Activated CD8-positive, alpha-beta T cell treated with anti-CD3 and anti-CD28 coated beads for 36 hours (primary cell): ENCODE data around the gene BHLHE41. TPM values are rescaled to one million over a fixed set of nuclear protein-coding genes. Genes with fewer than 3 reads are reported as not detected.

Source experiments
- ATAC-seq: fragments of 200-7000 bp; cut with Tn5 transposase; one replicate; pipeline ENCODE4 v1.10.0; 2021; ENCODE audit warnings: mild to moderate bottlenecking, moderate library complexity
- CTCF ChIA-PET: fragments of 350-600 bp; sonication (Branson Sonifier 250); formaldehyde crosslinking; loops from one replicate; lab custom pipeline; 2021; ENCODE audit warnings: antibody characterized with exemption; lab: Charles Lee
- POLR2A ChIA-PET: fragments of 350-600 bp; sonication (Branson Sonifier 250); formaldehyde crosslinking; loops from one replicate; lab custom pipeline; 2021; ENCODE audit warnings: antibody characterized with exemption; lab: Charles Lee
- DNase-seq: peaks from one replicate; pipeline ENCODE4 v3.0.0-alpha.2; 2020
- H3K27ac Mint-ChIP-seq: one replicate; pipeline ENCODE4 v1.8.0; 2021; ENCODE audit warnings: mild to moderate bottlenecking, mixed read lengths
- H3K27me3 Mint-ChIP-seq: one replicate; pipeline ENCODE4 v1.8.0; 2021; ENCODE audit warnings: mixed read lengths
- H3K36me3 Mint-ChIP-seq: one replicate; pipeline ENCODE4 v1.8.0; 2021; ENCODE audit warnings: low read depth, mixed read lengths
- H3K4me1 Mint-ChIP-seq: one replicate; pipeline ENCODE4 v1.8.0; 2021; ENCODE audit warnings: low read depth, mixed read lengths
- H3K4me3 Mint-ChIP-seq: one replicate; pipeline ENCODE4 v1.8.0; 2021; ENCODE audit warnings: mild to moderate bottlenecking, moderate library complexity, mixed read lengths
- H3K9me3 Mint-ChIP-seq: one replicate; pipeline ENCODE4 v1.8.0; 2021; ENCODE audit warnings: mixed read lengths
- intact Hi-C: fragments of 100-400 bp; cut with micrococcal nuclease; formaldehyde crosslinking; loops from one replicate; pipeline ENCODE4 v1.10.0; 2022
- total RNA-seq, 2 experiments: library from RNA; stranded (reverse); gene quantifications; one replicate each; pipeline ENCODE4 v1.2.3, GENCODE V29; 2021
- TF ChIP-seq, protein P1 (sequence below): fragments of 200-600 bp; IDR thresholded peaks from one replicate; pipeline ENCODE4 v1.8.0; 2022; ENCODE audit warnings: antibody characterized with exemption, mild to moderate bottlenecking

BHLHE41 gene
- total RNA-seq, 2 experiments from 2014 or later, result not detected

GRCh38 chr12:26135010-26135420, 10.2 kb upstream of the BHLHE41 start:
- DNase-seq (no peak), ATAC-seq (no peak)
- intact Hi-C loops, result no loop called here
- no peak overlapping the region for H3K4me3 Mint-ChIP-seq
- no peaks in the 10 kb centered on the region for H3K4me1 Mint-ChIP-seq
- no peaks in the 10 kb centered on the region for H3K36me3 Mint-ChIP-seq
- no peaks in the 10 kb centered on the region for H3K9me3 Mint-ChIP-seq
- H3K27me3 Mint-ChIP-seq, result peaks cover 28% of the 10 kb centered on the region
- no peak overlapping the region for H3K27ac Mint-ChIP-seq
- ChIA-PET CTCF (interaction anchor here (1.6 kb wide), 1 partner anchor 10 kb away, joined by 4 read pairs; no protein-coding TSS in a partner anchor), POLR2A (interaction anchor here (0.6 kb wide), 1 partner anchor 150 kb away, joined by 4 read pairs; no protein-coding TSS in a partner anchor)
- TF ChIP-seq, protein P1, sequence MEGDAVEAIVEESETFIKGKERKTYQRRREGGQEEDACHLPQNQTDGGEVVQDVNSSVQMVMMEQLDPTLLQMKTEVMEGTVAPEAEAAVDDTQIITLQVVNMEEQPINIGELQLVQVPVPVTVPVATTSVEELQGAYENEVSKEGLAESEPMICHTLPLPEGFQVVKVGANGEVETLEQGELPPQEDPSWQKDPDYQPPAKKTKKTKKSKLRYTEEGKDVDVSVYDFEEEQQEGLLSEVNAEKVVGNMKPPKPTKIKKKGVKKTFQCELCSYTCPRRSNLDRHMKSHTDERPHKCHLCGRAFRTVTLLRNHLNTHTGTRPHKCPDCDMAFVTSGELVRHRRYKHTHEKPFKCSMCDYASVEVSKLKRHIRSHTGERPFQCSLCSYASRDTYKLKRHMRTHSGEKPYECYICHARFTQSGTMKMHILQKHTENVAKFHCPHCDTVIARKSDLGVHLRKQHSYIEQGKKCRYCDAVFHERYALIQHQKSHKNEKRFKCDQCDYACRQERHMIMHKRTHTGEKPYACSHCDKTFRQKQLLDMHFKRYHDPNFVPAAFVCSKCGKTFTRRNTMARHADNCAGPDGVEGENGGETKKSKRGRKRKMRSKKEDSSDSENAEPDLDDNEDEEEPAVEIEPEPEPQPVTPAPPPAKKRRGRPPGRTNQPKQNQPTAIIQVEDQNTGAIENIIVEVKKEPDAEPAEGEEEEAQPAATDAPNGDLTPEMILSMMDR, result no peak

- intact Hi-C loops, result no loop called here
- no peaks in the 10 kb centered on the region for H3K4me1 Mint-ChIP-seq
- POLR2A ChIA-PET, result interaction anchor here (0.6 kb wide), 1 partner anchor 150 kb away, joined by 4 read pairs; no protein-coding TSS in a partner anchor
These were observed 9.7 kb upstream of the BHLHE41 start for GRCh38 chr12:26134540-26134939.

GRCh38 chr12:26133521-26133920, 8.7 kb upstream of the BHLHE41 start:
- ChIA-PET POLR2A (no interaction called here), CTCF (interaction anchor here (1.4 kb wide), 2 partner anchors 9 to 37 kb away, joined by 3 to 4 read pairs; partner anchors contain the start of gene BHLHE41)
- Mint-ChIP-seq H3K36me3 (no peaks in the 10 kb centered on the region), H3K4me1 (no peaks in the 10 kb centered on the region), H3K27me3 (peaks cover 36% of the 10 kb centered on the region), H3K4me3 (no peak overlapping the region), H3K27ac (no peak overlapping the region), H3K9me3 (no peaks in the 10 kb centered on the region)
- no peak for ATAC-seq
- DNase-seq, result no peak
- intact Hi-C loops, result no loop called here
- TF ChIP-seq, protein P1, result no peak

More at GRCh38 chr12:26134540-26134939, 9.7 kb upstream of the BHLHE41 start:
- CTCF ChIA-PET, result no interaction called here
- DNase-seq (no peak), ATAC-seq (no peak)
- Mint-ChIP-seq H3K4me3 (no peak overlapping the region), H3K27me3 (peaks cover 31% of the 10 kb centered on the region), H3K27ac (no peak overlapping the region), H3K9me3 (no peaks in the 10 kb centered on the region), H3K36me3 (no peaks in the 10 kb centered on the region)
- TF ChIP-seq, protein P1, result no peak

- Mint-ChIP-seq H3K27me3 (peaks cover 41% of the 10 kb centered on the region), H3K9me3 (no peaks in the 10 kb centered on the region), H3K36me3 (no peaks in the 10 kb centered on the region), H3K27ac (no peak overlapping the region), H3K4me1 (no peaks in the 10 kb centered on the region), H3K4me3 (no peak overlapping the region)
- intact Hi-C loops, result no loop called here
- CTCF ChIA-PET, result interaction anchor here (1.0 to 1.4 kb wide), 3 partner anchors 8 to 62 kb away, joined by 3 to 4 read pairs (median 3); partner anchors contain the start of gene BHLHE41
- ATAC-seq (no peak), DNase-seq (no peak)
- POLR2A ChIA-PET, result no interaction called here
- TF ChIP-seq, protein P1, result no peak
These were observed 8.0 kb upstream of the BHLHE41 start for GRCh38 chr12:26132866-26133265.

DNA sequence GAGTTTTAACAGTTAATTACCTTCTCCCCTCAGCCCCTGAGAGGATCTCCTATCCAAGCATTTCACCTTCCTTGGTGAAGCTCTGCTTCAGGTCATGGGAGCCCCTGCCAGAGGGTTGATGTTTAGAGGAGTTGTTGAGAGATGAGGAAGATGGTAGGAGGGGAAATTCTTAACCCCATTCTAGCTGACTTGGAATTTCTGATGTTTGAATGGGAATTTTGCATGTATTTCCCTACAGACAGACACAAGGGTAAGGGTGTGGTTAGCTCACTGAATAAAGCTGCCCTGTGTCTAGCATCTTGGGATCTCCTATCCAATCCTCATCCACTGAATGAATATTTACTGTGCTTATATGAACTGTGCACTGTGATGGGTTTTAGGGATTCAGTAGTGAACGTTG, 7.1 kb upstream of the BHLHE41 start:
- no peak overlapping the region for H3K4me3 Mint-ChIP-seq
- intact Hi-C loops, result no loop called here
- no peak for ATAC-seq
- no peak overlapping the region for H3K27ac Mint-ChIP-seq
- H3K9me3 Mint-ChIP-seq, result no peaks in the 10 kb centered on the region
- TF ChIP-seq, protein P1, result no peak
- DNase-seq, result no peak
- peaks cover 50% of the 10 kb centered on the region for H3K27me3 Mint-ChIP-seq
- POLR2A ChIA-PET, result interaction anchor here (0.7 kb wide), 1 partner anchor 11 kb away, joined by 3 read pairs; no protein-coding TSS in a partner anchor
- no peaks in the 10 kb centered on the region for H3K4me1 Mint-ChIP-seq
- H3K36me3 Mint-ChIP-seq, result no peaks in the 10 kb centered on the region
- CTCF ChIA-PET, result interaction anchor here (1.0 kb wide), 1 partner anchor 63 kb away, joined by 3 read pairs; no protein-coding TSS in a partner anchor
